Naive B cell (primary cell): ENCODE results near the gene HLA-F. TPM values are rescaled to one million over a fixed set of nuclear protein-coding genes. Genes with fewer than 3 reads are reported as not detected.

Source experiments
- ATAC-seq, 2 donors: fragments of 150-1000 bp; cut with Tn5 transposase; 2 replicates each; pipeline ENCODE4 v1.10.0; 2021; ENCODE audit warnings: low read depth in 2 of 2, mild to moderate bottlenecking in 2 of 2, moderate library complexity in 2 of 2
- DNase-seq: peaks from one replicate; pipeline ENCODE4 v3.0.0; 2022
- H3K27ac Mint-ChIP-seq, 6 donors: one replicate each; pipeline ENCODE4 v1.8.0; 2020 to 2022; ENCODE audit warnings: mild to moderate bottlenecking in 6 of 6, mixed read lengths in 6 of 6, moderate library complexity in 5 of 6, inconsistent platforms in 2 of 6
- H3K27me3 Mint-ChIP-seq, 3 donors: one replicate each; pipeline ENCODE4 v1.8.0; 2021 to 2022; ENCODE audit warnings: mixed read lengths in 3 of 3, mild to moderate bottlenecking in 1 of 3
- H3K36me3 Mint-ChIP-seq, 2 donors: one replicate each; pipeline ENCODE4 v1.8.0; 2020 to 2022; ENCODE audit warnings: mixed read lengths in 2 of 2, inconsistent platforms in 1 of 2, mild to moderate bottlenecking in 1 of 2
- H3K4me1 Mint-ChIP-seq, 3 donors: one replicate each; pipeline ENCODE4 v1.8.0; 2020 to 2022; ENCODE audit warnings: mixed read lengths in 3 of 3, inconsistent platforms in 1 of 3, mild to moderate bottlenecking in 1 of 3, moderate library complexity in 1 of 3
- H3K4me3 Mint-ChIP-seq, 8 donors: one replicate each; pipeline ENCODE4 v1.8.0; 2020 to 2022; ENCODE audit warnings: mild to moderate bottlenecking in 8 of 8, mixed read lengths in 8 of 8, moderate library complexity in 8 of 8, inconsistent platforms in 2 of 8
- H3K9me3 Mint-ChIP-seq, 7 donors: one replicate each; pipeline ENCODE4 v1.8.0; 2020 to 2022; ENCODE audit warnings: mixed read lengths in 7 of 7, mild to moderate bottlenecking in 5 of 7, inconsistent platforms in 2 of 7, moderate library complexity in 1 of 7
- polyA plus RNA-seq, 6 donors: library from polyadenylated mRNA; unstranded; fragments of 300-500 nt; fragmentation: Illumina TruSeq; gene quantifications; one replicate each; pipeline ENCODE4 v1.2.3, GENCODE V29; 2021; ENCODE audit warnings: low read depth in 6 of 6

Gene HLA-F
- polyA plus RNA-seq, 6 donors from 2014 or later = 212 to 354 (median 251) TPM

DNA sequence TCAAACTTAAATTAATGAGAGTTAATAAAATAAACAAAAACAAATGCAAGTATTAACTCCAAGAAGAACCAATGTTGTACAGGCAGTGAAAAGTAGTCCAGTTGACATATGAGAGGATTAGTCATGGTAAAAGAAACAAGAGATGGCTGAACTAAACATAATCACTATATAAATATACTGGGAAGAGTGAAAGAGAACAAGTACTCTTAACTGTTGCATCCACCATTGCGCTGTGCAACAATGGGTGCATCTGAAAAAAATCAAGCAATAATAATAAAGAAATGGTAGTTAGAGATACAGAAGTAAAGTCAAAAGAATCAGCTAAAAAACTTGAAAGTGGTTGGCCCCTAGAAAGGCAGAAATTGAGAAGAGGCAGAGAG, 16.6 kb downstream of the HLA-F start:
- Mint-ChIP-seq H3K4me3 (no peak overlapping the region), H3K27ac (peak overlapping the region in 1 of 6 donors; percentile 16), H3K27me3 (no peaks in the 10 kb centered on the region), H3K4me1 (peaks cover under 1 to 6% (median under 1%) of the 10 kb centered on the region in 3 donors), H3K9me3 (no peaks in the 10 kb centered on the region), H3K36me3 (no peaks in the 10 kb centered on the region)
- no peak for DNase-seq
- ATAC-seq = no peak

DNA sequence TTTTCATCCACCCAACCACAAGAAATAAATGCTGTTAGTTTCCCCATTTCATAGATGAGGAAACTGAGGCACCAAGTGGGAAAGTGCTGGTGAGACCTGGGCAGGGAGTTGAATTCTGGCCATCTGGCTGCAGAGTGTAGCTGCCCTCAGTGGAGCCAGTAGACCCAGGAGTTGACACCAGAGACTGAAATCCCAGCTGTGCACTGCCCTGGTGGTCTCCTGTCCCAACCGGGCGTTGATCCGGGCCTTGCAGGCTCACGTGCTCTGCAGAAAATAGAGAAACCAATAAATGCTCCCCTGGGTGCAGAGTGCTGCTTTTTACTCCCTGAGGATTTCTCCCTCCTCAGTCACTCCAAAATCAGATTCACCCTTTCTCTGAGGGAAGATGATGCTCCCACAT, 18.4 kb downstream of the HLA-F start:
- peaks cover 0 to 3% of the 10 kb centered on the region in 2 donors for H3K36me3 Mint-ChIP-seq
- DNase-seq (no peak), ATAC-seq (no peak)
- H3K27ac Mint-ChIP-seq = no peak overlapping the region
- peaks cover 0 to 11% (median 0%) of the 10 kb centered on the region in 3 donors for H3K27me3 Mint-ChIP-seq
- H3K9me3 Mint-ChIP-seq = no peaks in the 10 kb centered on the region
- H3K4me1 Mint-ChIP-seq = peaks cover 4 to 13% (median 5%) of the 10 kb centered on the region in 3 donors
- no peak overlapping the region for H3K4me3 Mint-ChIP-seq

DNA sequence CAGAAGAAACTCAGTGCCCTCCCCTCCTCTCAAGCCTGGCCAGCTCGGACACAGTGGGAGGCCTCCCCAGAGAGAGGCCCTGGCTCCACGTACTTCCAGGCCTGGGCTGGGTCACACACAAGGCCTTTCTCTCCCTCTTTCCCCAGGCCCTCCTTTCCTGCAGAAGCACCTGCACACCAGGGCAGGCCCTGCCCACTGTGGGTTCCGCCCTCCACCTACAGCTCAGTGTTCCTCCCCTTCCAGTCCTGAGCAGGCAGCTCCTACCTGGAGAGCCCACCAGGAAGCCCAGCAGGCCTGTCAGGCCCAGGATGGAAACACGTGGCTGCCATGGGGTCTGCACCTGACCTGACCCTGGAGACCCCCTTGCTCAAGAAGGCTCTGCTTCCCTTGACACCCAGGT, 18.9 kb downstream of the HLA-F start:
- H3K4me1 Mint-ChIP-seq = peaks cover 5 to 17% (median 7%) of the 10 kb centered on the region in 3 donors
- no peak overlapping the region for H3K4me3 Mint-ChIP-seq
- H3K27ac Mint-ChIP-seq = no peak overlapping the region
- H3K9me3 Mint-ChIP-seq = no peaks in the 10 kb centered on the region
- peaks cover 0 to 11% (median 0%) of the 10 kb centered on the region in 3 donors for H3K27me3 Mint-ChIP-seq
- peaks cover 0 to 3% of the 10 kb centered on the region in 2 donors for H3K36me3 Mint-ChIP-seq
- DNase-seq (no peak), ATAC-seq (no peak)

DNA sequence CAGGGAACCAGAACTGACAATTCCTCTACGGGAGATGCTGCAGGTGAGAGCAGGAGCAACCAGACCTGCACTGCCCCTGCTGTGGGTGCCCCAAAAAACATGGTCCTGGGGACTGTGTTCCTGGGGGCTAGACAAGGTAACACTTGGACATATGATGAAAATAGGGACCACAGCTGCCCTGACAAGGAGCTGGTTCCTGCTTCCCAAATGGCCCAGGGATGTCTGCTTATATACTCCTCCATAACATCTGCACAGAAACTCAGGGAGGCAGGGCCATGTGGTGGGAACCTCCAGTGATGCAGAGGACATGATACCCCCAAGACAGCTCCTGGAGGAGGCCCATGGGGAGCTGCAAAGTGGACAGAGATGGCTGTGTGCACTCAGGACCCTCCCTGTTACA, 19.8 kb downstream of the HLA-F start:
- Mint-ChIP-seq H3K27ac (no peak overlapping the region), H3K4me3 (no peak overlapping the region), H3K27me3 (peaks cover 0 to 17% (median 0%) of the 10 kb centered on the region in 3 donors), H3K9me3 (no peaks in the 10 kb centered on the region), H3K36me3 (peaks cover 0 to 3% of the 10 kb centered on the region in 2 donors), H3K4me1 (peaks cover 13 to 24% (median 16%) of the 10 kb centered on the region in 3 donors)
- DNase-seq (no peak), ATAC-seq (no peak)

DNA sequence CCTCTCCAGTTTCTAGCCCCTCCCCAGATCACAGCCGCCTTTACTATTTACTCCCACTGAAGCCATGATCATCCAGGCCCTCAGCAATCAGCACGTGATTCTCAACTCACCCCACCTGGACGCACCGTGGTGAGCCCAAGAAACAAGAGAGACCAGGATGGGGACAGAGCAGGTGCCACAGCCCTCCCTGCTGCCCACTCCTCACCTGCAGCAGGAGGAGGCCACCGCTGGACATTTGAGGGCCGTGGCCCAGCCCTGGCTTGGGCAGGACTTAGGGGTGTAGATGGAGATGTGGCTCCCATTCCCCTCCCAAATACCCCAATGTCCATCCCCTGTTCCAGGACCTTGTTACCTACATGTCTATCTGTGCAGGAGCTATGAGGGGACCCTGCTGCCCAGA, 20.3 kb downstream of the HLA-F start:
- peaks cover 18 to 29% (median 20%) of the 10 kb centered on the region in 3 donors for H3K4me1 Mint-ChIP-seq
- H3K27me3 Mint-ChIP-seq = peaks cover 0 to 17% (median 0%) of the 10 kb centered on the region in 3 donors
- H3K4me3 Mint-ChIP-seq = no peak overlapping the region
- H3K36me3 Mint-ChIP-seq = peaks cover 0 to 3% of the 10 kb centered on the region in 2 donors
- ATAC-seq (no peak), DNase-seq (no peak)
- no peak overlapping the region for H3K27ac Mint-ChIP-seq
- H3K9me3 Mint-ChIP-seq = no peaks in the 10 kb centered on the region

DNA sequence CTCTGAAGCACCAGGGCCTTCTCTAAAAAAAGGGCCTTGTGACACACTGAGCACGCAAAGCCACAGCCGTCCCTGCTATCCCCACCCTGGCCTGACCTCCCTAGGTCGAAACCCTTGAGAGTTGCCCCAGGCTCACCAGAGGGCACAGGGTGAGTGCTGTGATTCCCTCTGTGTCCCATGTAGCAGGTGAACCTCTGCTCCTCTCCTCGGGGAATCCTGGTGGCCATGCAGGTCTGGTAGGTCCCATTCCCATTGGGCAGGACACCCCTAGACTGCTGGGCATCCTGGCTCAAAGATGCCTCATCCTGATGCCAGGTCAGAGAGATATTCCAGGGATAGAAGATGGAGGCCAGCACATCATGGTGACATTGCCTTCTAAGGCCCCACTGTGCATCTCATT, 20.9 kb downstream of the HLA-F start:
- H3K36me3 Mint-ChIP-seq = peaks cover 0 to 3% of the 10 kb centered on the region in 2 donors
- peaks cover 18 to 32% (median 22%) of the 10 kb centered on the region in 3 donors for H3K4me1 Mint-ChIP-seq
- ATAC-seq (no peak), DNase-seq (no peak)
- no peaks in the 10 kb centered on the region for H3K9me3 Mint-ChIP-seq
- no peak overlapping the region for H3K27ac Mint-ChIP-seq
- peaks cover 0 to 17% (median 0%) of the 10 kb centered on the region in 3 donors for H3K27me3 Mint-ChIP-seq
- no peak overlapping the region for H3K4me3 Mint-ChIP-seq

DNA sequence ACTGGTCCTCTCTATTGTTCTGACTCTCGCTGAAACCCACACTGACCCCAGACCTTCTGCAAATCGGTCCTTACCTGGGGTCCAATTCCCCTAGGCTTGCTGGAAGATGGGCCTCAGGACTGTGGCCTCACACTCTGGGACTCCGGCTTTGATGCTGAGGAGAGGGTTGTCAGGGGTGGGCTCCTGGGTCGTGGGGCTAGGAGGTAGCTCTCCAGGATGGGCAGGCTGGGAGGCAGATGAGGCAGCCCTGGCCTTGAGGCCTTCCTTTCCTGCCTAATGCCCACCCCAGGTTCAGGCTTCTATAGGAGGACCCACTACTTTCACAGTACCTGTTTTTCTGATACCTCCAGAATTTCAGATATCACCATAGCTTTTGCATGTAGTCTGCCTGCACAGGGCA, 21.4 kb downstream of the HLA-F start:
- no peak overlapping the region for H3K4me3 Mint-ChIP-seq
- no peaks in the 10 kb centered on the region for H3K9me3 Mint-ChIP-seq
- peaks cover 0 to 3% of the 10 kb centered on the region in 2 donors for H3K36me3 Mint-ChIP-seq
- ATAC-seq (no peak), DNase-seq (no peak)
- no peak overlapping the region for H3K27ac Mint-ChIP-seq
- H3K4me1 Mint-ChIP-seq = peaks cover 23 to 37% (median 27%) of the 10 kb centered on the region in 3 donors
- peaks cover 0 to 17% (median 0%) of the 10 kb centered on the region in 3 donors for H3K27me3 Mint-ChIP-seq

DNA sequence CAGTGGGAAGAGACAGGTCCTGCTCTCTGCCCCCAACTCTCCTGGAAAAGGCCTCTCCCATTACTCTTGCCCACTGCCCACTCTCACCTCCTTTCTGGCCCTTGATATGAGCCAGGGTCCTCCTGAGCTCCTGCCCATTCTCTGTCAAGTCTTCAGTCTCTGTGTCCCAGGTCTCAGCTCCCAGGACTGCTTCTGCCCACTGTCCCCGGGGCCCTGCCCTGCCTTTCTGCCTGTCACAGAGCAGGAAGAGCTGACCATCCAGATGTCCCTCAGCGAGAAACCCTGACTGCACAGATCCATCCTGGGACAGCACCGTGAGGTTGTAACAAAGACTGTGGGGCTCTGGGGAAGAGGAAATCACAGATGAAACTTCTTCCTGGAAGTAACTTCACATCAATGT, 22.2 kb downstream of the HLA-F start:
- Mint-ChIP-seq H3K9me3 (no peaks in the 10 kb centered on the region), H3K27me3 (peaks cover 0 to 17% (median 0%) of the 10 kb centered on the region in 3 donors), H3K4me1 (peaks cover 30 to 42% (median 33%) of the 10 kb centered on the region in 3 donors), H3K4me3 (peak overlapping the region in 2 of 8 donors; percentile 18 to 93), H3K36me3 (peaks cover 0 to 3% of the 10 kb centered on the region in 2 donors), H3K27ac (peak overlapping the region in 1 of 6 donors; percentile 24)
- ATAC-seq = no peak
- no peak for DNase-seq

DNA sequence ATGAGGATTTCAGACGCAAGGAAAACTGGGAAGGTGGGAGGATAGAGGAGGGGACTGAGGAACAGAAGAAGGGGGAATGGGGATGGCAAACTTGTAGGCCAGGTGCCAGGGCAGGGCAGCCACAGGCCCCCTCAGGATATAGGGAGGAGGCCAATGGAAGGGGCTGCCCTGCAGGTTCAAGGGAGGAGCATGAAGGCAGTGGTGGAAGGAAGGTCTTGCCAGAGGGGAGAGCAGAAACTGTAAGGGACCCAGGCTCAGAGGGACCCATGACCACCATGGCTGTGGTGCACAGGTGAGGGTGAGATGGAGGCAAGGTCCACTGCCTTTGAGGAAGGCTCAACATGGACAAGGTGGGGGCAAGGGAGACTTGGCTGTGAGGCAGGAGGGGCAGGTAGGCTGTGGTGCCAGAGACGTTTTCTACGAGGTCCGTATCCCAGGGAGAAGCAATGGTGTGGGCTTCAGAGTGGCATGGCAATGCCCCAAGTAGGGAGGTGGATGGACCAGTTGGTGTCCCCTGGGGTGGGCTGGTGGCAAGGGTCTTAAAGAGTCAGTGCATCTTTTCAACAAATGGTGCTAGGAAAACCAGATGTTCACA, 22.7 kb downstream of the HLA-F start:
- DNase-seq = no peak
- ATAC-seq = no peak

DNA sequence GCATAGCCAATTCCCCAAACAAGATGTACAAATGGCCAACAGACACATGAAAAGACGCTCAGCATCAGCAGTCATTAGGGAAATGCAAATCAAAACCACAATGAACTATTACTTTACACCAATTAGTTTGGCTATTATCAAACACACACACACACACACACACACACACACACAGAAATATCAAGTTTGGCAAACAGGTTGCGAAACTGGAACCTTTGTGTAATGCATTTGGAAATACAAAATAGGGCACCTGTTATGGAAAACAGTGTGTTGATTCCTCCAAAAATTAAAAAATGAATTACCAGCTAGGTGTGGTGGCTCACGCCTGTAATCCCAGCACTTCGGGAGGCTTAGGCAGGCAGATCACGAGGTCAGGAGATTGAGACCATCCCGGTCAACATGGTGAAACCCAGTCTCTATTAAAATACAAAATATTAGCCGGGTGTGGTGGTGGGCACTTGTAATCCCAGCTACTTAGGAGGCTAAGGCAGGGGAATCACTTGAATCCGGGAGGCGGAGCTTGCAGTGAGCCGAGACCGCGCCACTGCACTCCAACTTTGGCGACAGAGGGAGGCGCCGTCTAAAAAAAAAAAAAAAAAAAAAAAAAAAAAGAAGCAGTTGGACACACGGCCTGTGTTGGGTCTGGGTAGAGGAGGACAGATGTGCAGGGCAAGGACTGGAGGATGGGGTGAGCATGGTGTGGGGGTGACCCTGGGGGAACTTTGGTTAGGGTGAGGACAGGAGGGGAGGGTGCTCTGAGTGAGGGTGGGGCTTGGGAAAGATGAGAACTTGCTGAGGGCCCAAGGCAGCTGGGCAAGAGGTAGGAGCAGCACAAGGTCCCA, 23.8 kb downstream of the HLA-F start:
- Mint-ChIP-seq H3K27me3 (peaks cover 0 to 17% (median 0%) of the 10 kb centered on the region in 3 donors), H3K4me3 (peak overlapping the region; percentile 16 to 99 (median 80)), H3K27ac (peak overlapping the region in 1 of 6 donors; percentile 82), H3K4me1 (peaks cover 32 to 48% (median 33%) of the 10 kb centered on the region in 3 donors), H3K9me3 (no peaks in the 10 kb centered on the region), H3K36me3 (peaks cover 0 to 3% of the 10 kb centered on the region in 2 donors)
- no peak for ATAC-seq
- no peak for DNase-seq

More for the DNA sequence above, 22.7 kb downstream of the HLA-F start:
- Mint-ChIP-seq H3K27ac (peak overlapping the region in 1 of 6 donors; percentile 70), H3K4me3 (peak overlapping the region in 1 of 8 donors; percentile 93), H3K36me3 (peaks cover 0 to 3% of the 10 kb centered on the region in 2 donors), H3K4me1 (peaks cover 26 to 42% (median 33%) of the 10 kb centered on the region in 3 donors), H3K27me3 (peaks cover 0 to 17% (median 0%) of the 10 kb centered on the region in 3 donors), H3K9me3 (no peaks in the 10 kb centered on the region)

DNA sequence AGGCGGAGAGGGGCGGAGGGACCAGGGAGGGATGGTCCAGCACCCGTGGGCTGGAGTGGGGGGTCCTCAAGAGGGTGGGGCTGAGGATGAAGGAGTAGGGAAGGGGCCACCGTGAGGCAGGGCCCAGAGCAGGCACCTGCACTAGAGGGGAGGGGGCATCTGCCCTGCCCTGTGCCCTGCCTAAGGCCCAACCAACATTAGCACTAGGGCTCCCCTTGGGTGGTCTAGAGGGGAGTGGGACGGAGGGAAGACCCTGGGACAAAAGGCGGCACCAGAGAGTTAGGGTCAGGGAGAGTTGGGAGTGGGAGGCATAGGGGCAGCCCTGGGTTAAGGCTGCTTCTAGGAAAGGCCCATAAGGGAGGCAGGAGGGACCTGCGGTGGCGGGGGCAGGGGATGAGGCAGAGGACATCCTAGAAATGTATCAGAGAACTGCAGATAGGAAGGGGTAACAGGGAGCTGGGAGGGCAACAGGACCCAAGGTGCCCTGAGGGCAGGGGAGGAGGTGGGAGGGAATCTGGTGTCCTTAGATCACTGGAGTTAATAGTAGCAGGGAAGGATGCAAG, 24.5 kb downstream of the HLA-F start:
- ATAC-seq = no peak
- Mint-ChIP-seq H3K27ac (peak overlapping the region in 3 of 6 donors; percentile 52 to 82 (median 60)), H3K36me3 (peaks cover 0 to 3% of the 10 kb centered on the region in 2 donors), H3K27me3 (peaks cover 0 to 17% (median 0%) of the 10 kb centered on the region in 3 donors), H3K4me3 (peak overlapping the region; percentile 89 to 99 (median 96)), H3K4me1 (peaks cover 37 to 54% (median 38%) of the 10 kb centered on the region in 3 donors), H3K9me3 (no peaks in the 10 kb centered on the region)
- no peak for DNase-seq

DNA sequence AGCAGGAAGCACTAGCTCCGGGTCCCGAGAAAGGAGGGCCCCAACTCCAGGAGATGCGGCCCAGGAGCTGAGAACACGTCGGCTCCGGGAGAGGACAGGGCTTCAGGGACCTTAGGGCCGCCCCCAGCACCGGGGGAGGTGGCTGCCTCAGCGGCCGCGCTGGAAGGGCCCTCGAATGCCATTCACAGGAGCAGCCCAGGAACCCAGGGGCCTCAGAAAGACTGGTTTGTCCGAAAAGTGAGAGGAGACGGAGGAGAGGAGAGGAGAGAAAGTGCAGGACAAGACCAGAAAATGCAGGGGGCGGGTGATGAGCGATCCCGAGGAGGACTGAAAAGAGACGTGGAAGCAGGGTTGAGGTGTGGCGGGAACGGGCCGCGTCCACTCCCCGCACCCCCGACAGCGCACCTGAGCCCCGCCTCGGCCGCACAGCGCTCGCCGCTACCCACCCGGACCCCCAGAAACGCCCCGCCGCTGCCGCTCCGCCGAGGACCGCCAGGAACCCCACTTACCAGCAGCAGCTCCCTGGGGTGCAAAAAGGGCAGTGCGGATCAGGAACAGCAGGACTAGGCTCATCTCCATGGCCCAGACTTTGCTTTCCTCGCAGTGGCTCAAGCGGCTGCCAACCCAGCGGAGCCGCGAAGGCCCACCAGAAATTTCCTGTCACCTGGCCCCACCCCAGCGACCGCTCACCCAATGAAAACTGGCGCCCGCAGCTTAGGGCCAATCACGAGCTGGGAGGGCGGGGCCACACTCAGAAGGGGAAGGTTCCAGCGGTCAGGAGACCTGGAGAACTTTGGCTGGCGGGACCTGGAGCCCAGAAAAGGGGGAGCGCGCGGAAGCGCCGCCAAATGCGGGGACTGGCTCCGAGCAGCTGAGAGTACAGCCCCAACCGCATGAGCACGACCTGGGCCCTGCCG, 25.4 kb downstream of the HLA-F start:
- peaks cover 0 to 23% (median 0%) of the 10 kb centered on the region in 3 donors for H3K27me3 Mint-ChIP-seq
- H3K9me3 Mint-ChIP-seq = no peaks in the 10 kb centered on the region
- peak; percentile 71 to 76 for ATAC-seq
- H3K36me3 Mint-ChIP-seq = peaks cover 0 to 3% of the 10 kb centered on the region in 2 donors
- H3K4me1 Mint-ChIP-seq = peaks cover 42 to 60% (median 44%) of the 10 kb centered on the region in 3 donors
- peak overlapping the region; percentile 61 to 97 (median 76) for H3K27ac Mint-ChIP-seq
- peak overlapping the region; percentile 89 to 99 (median 96) for H3K4me3 Mint-ChIP-seq
- DNase-seq = peak; percentile 82
